Heart left ventricle (tissue), 16 donors: ENCODE measurements around the gene POLR2J. TPM values are rescaled to one million over a fixed set of nuclear protein-coding genes. Genes with fewer than 3 reads are reported as not detected.
"Not testable (repeated sequence)": the region's sequence is repeated elsewhere in the genome, so short reads cannot be mapped to it uniquely, and the experiment has no call there.

Experiments used
- ATAC-seq, 4 donors: fragments of 200-7000 bp; cut with Tn5 transposase; one replicate each; pipeline ENCODE4 v1.9.1; 2020 to 2022; ENCODE audit warnings: moderate library complexity in 4 of 4, mild to moderate bottlenecking in 3 of 4, moderate number of reproducible peaks in 1 of 4
- DNase-seq, 5 donors: peaks; one replicate each; pipeline ENCODE4 v3.0.0-alpha.2; 2020
- H3K27ac ChIP-seq, 12 donors: fragments of 200-600 bp; sonication (generic) in 4 of 12; one replicate each; pipeline versions ENCODE4 v1.5.0 to v1.8.0; 2016 to 2022; ENCODE audit warnings: mild to moderate bottlenecking in 2 of 12
- H3K27me3 ChIP-seq, 9 donors: fragments of 200-600 bp; sonication (generic) in 2 of 9; one replicate each; pipeline versions ENCODE4 v1.5.1 to v1.8.0; 2016 to 2022; ENCODE audit warnings: mild to moderate bottlenecking in 3 of 9
- H3K36me3 ChIP-seq, 9 donors: fragments of 200-600 bp; sonication (generic) in 2 of 9; one replicate each; pipeline versions ENCODE4 v1.5.0 to v1.8.0; 2018 to 2022; ENCODE audit warnings: mild to moderate bottlenecking in 2 of 9
- H3K4me1 ChIP-seq, 12 donors: fragments of 200-600 bp; sonication (generic) in 4 of 12; one replicate each; pipeline versions ENCODE4 v1.5.0 to v1.8.0; 2016 to 2022; ENCODE audit warnings: mild to moderate bottlenecking in 3 of 12
- H3K4me3 ChIP-seq, 12 donors: fragments of 200-600 bp; sonication (generic) in 4 of 12; one replicate each; pipeline versions ENCODE4 v1.5.0 to v1.8.0; 2017 to 2022; ENCODE audit warnings: mild to moderate bottlenecking in 9 of 12, moderate library complexity in 4 of 12
- H3K9me3 ChIP-seq, 12 donors: fragments of 200-600 bp; sonication (generic) in 4 of 12; one replicate each; pipeline versions ENCODE4 v1.5.0 to v1.8.0; 2016 to 2022; ENCODE audit warnings: mild to moderate bottlenecking in 1 of 12
- WGBS, 4 donors: extraction: QIAGEN DNeasy Blood & Tissue Kit in 2 of 4; methylation state at CpG; one replicate each; pipeline versions ENCODE4 v1.1.5 to v1.1.7; 2013 to 2018; 5-methylcytosine and 5-hydroxymethylcytosine counted together
- intact Hi-C, 10 donors: fragments of 100-400 bp; cut with DNase I; formaldehyde crosslinking; loops; one replicate each; pipeline versions ENCODE4 v1.11.1 to v1.14.2; 2022
- polyA plus RNA-seq, 2 donors: library from polyadenylated mRNA; stranded (reverse); fragments of 200-250 nt; gene quantifications; one replicate each; pipeline ENCODE4 v1.2.3, GENCODE V29; 2013
- total RNA-seq, 9 donors: library from RNA; depleted of rRNA in 2 of 9; stranded (reverse); fragments of >200 nt in 2 of 9; fragmentation: NEBNext Ultra II Directional in 3 of 9; extraction: Animal tissue kit (Norgen Biotek cat#: 25700) in 3 of 9; gene quantifications; one replicate each; pipeline versions ENCODE4 v1.1.0 to v1.2.4, GENCODE V29; 2016 to 2023
- donor health status: ischemic (EF 13 %, LVEDD 7.1; RV severe dilation, severe dysfunction).
- donor health status: healthy with polysubstance abuse.
- donor health status: DM: no; HTN: yes; CAD: no.
- donor health status: DM: no; HTN: no; CAD: no.
- donor health status: ischemic (EF 25% LVEDD 6.9; RV normal size, moderate dysfunction).
- donor health status: ischemic (EF 25% LVEDD 5.7; RV mildly dilated, moderate dysfunction).
- donor health status: healthy.
- donor health status: DM: yes; HTN: yes; CAD: no.
- donor health status: ischemic (EF 35%, LVEDD 5.7; RV mildly dilated, moderate dysfunction).
- donor health status: nonischemic (EF 11% LVEDD 7.7; RV severe dilation, severe dysfunction).
- donor health status: DM: yes; HTN: yes; CAD: no.
- donor health status: PGD.
- donor health status: ischemic (EF 29% LVEDD 5.4; RV normal size, mild dysfunction).
- donor health status: nonischemic (EF 23%, LVEDD 6.1; RV moderate dilation, normal function).

The POLR2J gene
- total and polyA plus RNA-seq, 11 donors: 34.4 to 227 (median 51.0) TPM

- H3K27ac ChIP-seq: not testable (repeated sequence)
- 72 to 86% (median 79%) methylated on average over 3 of the region's 10 CpGs for WGBS, 4 donors
Measured at GRCh38 chr7:102496861-102497260, 18.1 kb upstream of the POLR2J start.

GRCh38 chr7:102494473-102495149 lies 15.9 kb upstream of the POLR2J start:
- intact Hi-C loops, H3K4me3 ChIP-seq, H3K9me3 ChIP-seq, DNase-seq, H3K27me3 ChIP-seq, H3K36me3 ChIP-seq, H3K4me1 ChIP-seq, H3K27ac ChIP-seq: not testable (repeated sequence)
- ATAC-seq: peak in 3 of 4 donors; percentile 24 to 43 (median 35)
- no CpG with 5 or more reads among the region's 67 CpGs for WGBS, 4 donors

More at GRCh38 chr7:102496861-102497260, 18.1 kb upstream of the POLR2J start:
- H3K36me3 ChIP-seq, H3K4me1 ChIP-seq, H3K27me3 ChIP-seq, ATAC-seq, H3K9me3 ChIP-seq, intact Hi-C loops, H3K4me3 ChIP-seq: not testable (repeated sequence)
- DNase-seq: peak in 2 of 5 donors; percentile 12 to 46

- 24 to 49% methylated on average over 8 of the region's 15 CpGs; no CpG with 5 or more reads in 2 of the 4 donors for WGBS, 4 donors
- H3K36me3 ChIP-seq, H3K9me3 ChIP-seq, H3K27me3 ChIP-seq, H3K27ac ChIP-seq, ATAC-seq, H3K4me1 ChIP-seq, intact Hi-C loops: not testable (repeated sequence)
- peak overlapping the region in 2 of 12 donors; percentile 18 to 48 for H3K4me3 ChIP-seq
- peak in 3 of 5 donors; percentile 18 to 48 (median 19) for DNase-seq
Measured at GRCh38 chr7:102494026-102494425, 15.3 kb upstream of the POLR2J start.

- H3K9me3 ChIP-seq, DNase-seq, intact Hi-C loops, H3K27ac ChIP-seq, H3K27me3 ChIP-seq, H3K36me3 ChIP-seq, H3K4me3 ChIP-seq, H3K4me1 ChIP-seq: not testable (repeated sequence)
- no CpG with 5 or more reads among the region's 33 CpGs for WGBS, 4 donors
- ATAC-seq: peak; percentile 65 to 81 (median 74)
Measured at GRCh38 chr7:102493220-102493935, 14.7 kb upstream of the POLR2J start.

- H3K27me3 ChIP-seq, H3K4me3 ChIP-seq, H3K4me1 ChIP-seq, H3K36me3 ChIP-seq, intact Hi-C loops, H3K27ac ChIP-seq, H3K9me3 ChIP-seq: not testable (repeated sequence)
- 73 to 90% (median 88%) methylated on average over 2 to 3 of the region's 12 CpGs; no CpG with 5 or more reads in 1 of the 4 donors for WGBS, 4 donors
- DNase-seq (peak in 4 of 5 donors; percentile 17 to 64 (median 40)), ATAC-seq (peak in 3 of 4 donors; percentile 54 to 60 (median 59))
Measured at GRCh38 chr7:102490529-102491075, 11.9 kb upstream of the POLR2J start.

GRCh38 chr7:102484317-102484716 lies 5.6 kb upstream of the POLR2J start:
- H3K9me3 ChIP-seq, H3K4me1 ChIP-seq, H3K27me3 ChIP-seq, intact Hi-C loops, H3K27ac ChIP-seq, DNase-seq, H3K36me3 ChIP-seq, ATAC-seq, H3K4me3 ChIP-seq: not testable (repeated sequence)
- no CpG with 5 or more reads among the region's 5 CpGs for WGBS, 4 donors

GRCh38 chr7:102481962-102482361 lies 3.2 kb upstream of the POLR2J start:
- H3K27me3 ChIP-seq, ATAC-seq, H3K36me3 ChIP-seq, H3K9me3 ChIP-seq, H3K27ac ChIP-seq, H3K4me3 ChIP-seq, intact Hi-C loops, H3K4me1 ChIP-seq: not testable (repeated sequence)
- WGBS, 4 donors: no CpG with 5 or more reads among the region's 10 CpGs
- DNase-seq: peak in 1 of 5 donors; percentile 22
